ENCODE data around the gene ERBB4.

Gene ERBB4

DNA sequence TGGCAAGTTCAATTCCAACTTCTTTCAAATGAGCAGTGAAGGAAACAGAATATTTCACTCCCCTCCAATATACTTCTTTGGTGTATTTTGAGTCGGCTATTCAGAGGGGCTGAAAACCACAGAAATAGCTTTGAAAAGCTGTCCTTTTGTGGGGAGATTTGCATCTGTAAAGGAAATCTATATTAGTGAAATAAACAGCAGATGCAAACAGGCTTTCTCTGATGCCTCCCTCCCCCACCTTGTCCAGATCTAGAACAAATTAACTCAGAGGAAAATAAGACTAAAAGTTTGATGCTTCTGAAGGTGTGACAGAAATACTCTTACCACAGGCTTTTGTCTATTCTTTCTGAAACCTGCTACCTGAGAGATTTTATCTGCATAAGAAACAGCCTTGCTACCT lies 1173.7 kb downstream of the ERBB4 start:
- no peak overlapping the region for H3K27ac Mint-ChIP-seq
- H3K36me3 Mint-ChIP-seq (ENCODE audit: low read depth): no peaks in the 10 kb centered on the region
- no peak overlapping the region for H3K4me3 Mint-ChIP-seq
- H3K27me3 Mint-ChIP-seq (ENCODE audit: low read depth): no peaks in the 10 kb centered on the region
- DNase-seq (ENCODE audit: low spot score): no peak
- no peaks in the 10 kb centered on the region for H3K4me1 Mint-ChIP-seq (ENCODE audit: low read depth)
- no peaks in the 10 kb centered on the region for H3K9me3 Mint-ChIP-seq

GRCh38 chr2:211361383-211361782 lies 1177.2 kb downstream of the ERBB4 start:
- no peak overlapping the region for H3K4me3 Mint-ChIP-seq
- no peak overlapping the region for H3K27ac Mint-ChIP-seq
- H3K9me3 Mint-ChIP-seq: no peaks in the 10 kb centered on the region
- no peaks in the 10 kb centered on the region for H3K4me1 Mint-ChIP-seq (ENCODE audit: low read depth)
- H3K27me3 Mint-ChIP-seq (ENCODE audit: low read depth): no peaks in the 10 kb centered on the region
- H3K36me3 Mint-ChIP-seq (ENCODE audit: low read depth): no peaks in the 10 kb centered on the region
- no peak for DNase-seq (ENCODE audit: low spot score)

- Mint-ChIP-seq H3K4me1 (ENCODE audit: low read depth) (no peaks in the 10 kb centered on the region), H3K9me3 (no peaks in the 10 kb centered on the region), H3K27ac (no peak overlapping the region), H3K4me3 (no peak overlapping the region), H3K27me3 (ENCODE audit: low read depth) (no peaks in the 10 kb centered on the region), H3K36me3 (ENCODE audit: low read depth) (no peaks in the 10 kb centered on the region)
- DNase-seq (ENCODE audit: low spot score): no peak
Measured at GRCh38 chr2:211359347-211359746, 1179.3 kb downstream of the ERBB4 start.

- Mint-ChIP-seq H3K36me3 (ENCODE audit: low read depth) (no peaks in the 10 kb centered on the region), H3K9me3 (no peaks in the 10 kb centered on the region), H3K4me3 (no peak overlapping the region), H3K27ac (no peak overlapping the region), H3K27me3 (ENCODE audit: low read depth) (no peaks in the 10 kb centered on the region), H3K4me1 (ENCODE audit: low read depth) (no peaks in the 10 kb centered on the region)
- DNase-seq (ENCODE audit: low spot score): no peak
Measured at GRCh38 chr2:211358504-211358903, 1180.1 kb downstream of the ERBB4 start.

- no peak for DNase-seq (ENCODE audit: low spot score)
- Mint-ChIP-seq H3K27me3 (ENCODE audit: low read depth) (no peaks in the 10 kb centered on the region), H3K9me3 (no peaks in the 10 kb centered on the region), H3K27ac (no peak overlapping the region), H3K4me3 (no peak overlapping the region), H3K4me1 (ENCODE audit: low read depth) (no peaks in the 10 kb centered on the region), H3K36me3 (ENCODE audit: low read depth) (no peaks in the 10 kb centered on the region)
Measured at GRCh38 chr2:211354481-211354880, 1184.1 kb downstream of the ERBB4 start.

GRCh38 chr2:211351987-211352386 lies 1186.6 kb downstream of the ERBB4 start:
- H3K9me3 Mint-ChIP-seq: no peaks in the 10 kb centered on the region
- H3K27ac Mint-ChIP-seq: no peak overlapping the region
- H3K4me3 Mint-ChIP-seq: no peak overlapping the region
- no peaks in the 10 kb centered on the region for H3K27me3 Mint-ChIP-seq (ENCODE audit: low read depth)
- no peaks in the 10 kb centered on the region for H3K4me1 Mint-ChIP-seq (ENCODE audit: low read depth)
- DNase-seq (ENCODE audit: low spot score): no peak
- no peaks in the 10 kb centered on the region for H3K36me3 Mint-ChIP-seq (ENCODE audit: low read depth)

GRCh38 chr2:211349031-211349430 lies 1189.6 kb downstream of the ERBB4 start:
- Mint-ChIP-seq H3K4me3 (no peak overlapping the region), H3K27ac (no peak overlapping the region), H3K4me1 (ENCODE audit: low read depth) (no peaks in the 10 kb centered on the region), H3K9me3 (no peaks in the 10 kb centered on the region), H3K36me3 (ENCODE audit: low read depth) (no peaks in the 10 kb centered on the region), H3K27me3 (ENCODE audit: low read depth) (no peaks in the 10 kb centered on the region)
- no peak for DNase-seq (ENCODE audit: low spot score)

DNA sequence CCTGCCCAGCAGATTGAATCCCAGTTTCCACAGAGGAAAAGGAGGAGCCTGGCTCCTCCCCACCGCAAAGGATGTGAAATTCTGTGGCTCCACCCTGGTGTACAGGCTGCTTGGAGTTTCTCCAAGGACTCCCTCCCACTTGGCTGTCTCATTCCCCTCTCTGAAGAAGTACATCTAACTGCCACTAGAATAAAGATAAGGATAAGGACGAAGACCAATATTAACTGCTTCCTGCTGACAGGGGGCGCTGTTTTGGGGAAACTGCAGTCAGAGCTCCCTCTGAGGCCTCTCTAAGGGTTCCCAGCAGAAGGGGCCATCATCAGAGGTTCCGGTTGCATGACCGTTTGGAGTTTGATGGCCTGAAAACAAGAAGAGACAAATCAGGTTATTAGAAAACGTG lies 1191.3 kb downstream of the ERBB4 start:
- H3K27me3 Mint-ChIP-seq (ENCODE audit: low read depth): no peaks in the 10 kb centered on the region
- H3K4me1 Mint-ChIP-seq (ENCODE audit: low read depth): no peaks in the 10 kb centered on the region
- no peak overlapping the region for H3K4me3 Mint-ChIP-seq
- no peaks in the 10 kb centered on the region for H3K36me3 Mint-ChIP-seq (ENCODE audit: low read depth)
- DNase-seq (ENCODE audit: low spot score): no peak
- H3K27ac Mint-ChIP-seq: no peak overlapping the region
- H3K9me3 Mint-ChIP-seq: no peaks in the 10 kb centered on the region

GRCh38 chr2:211344289-211344688 lies 1194.3 kb downstream of the ERBB4 start:
- H3K4me3 Mint-ChIP-seq: no peak overlapping the region
- no peaks in the 10 kb centered on the region for H3K9me3 Mint-ChIP-seq
- no peak for DNase-seq (ENCODE audit: low spot score)
- no peaks in the 10 kb centered on the region for H3K27me3 Mint-ChIP-seq (ENCODE audit: low read depth)
- no peaks in the 10 kb centered on the region for H3K4me1 Mint-ChIP-seq (ENCODE audit: low read depth)
- H3K27ac Mint-ChIP-seq: no peak overlapping the region
- H3K36me3 Mint-ChIP-seq (ENCODE audit: low read depth): no peaks in the 10 kb centered on the region

DNA sequence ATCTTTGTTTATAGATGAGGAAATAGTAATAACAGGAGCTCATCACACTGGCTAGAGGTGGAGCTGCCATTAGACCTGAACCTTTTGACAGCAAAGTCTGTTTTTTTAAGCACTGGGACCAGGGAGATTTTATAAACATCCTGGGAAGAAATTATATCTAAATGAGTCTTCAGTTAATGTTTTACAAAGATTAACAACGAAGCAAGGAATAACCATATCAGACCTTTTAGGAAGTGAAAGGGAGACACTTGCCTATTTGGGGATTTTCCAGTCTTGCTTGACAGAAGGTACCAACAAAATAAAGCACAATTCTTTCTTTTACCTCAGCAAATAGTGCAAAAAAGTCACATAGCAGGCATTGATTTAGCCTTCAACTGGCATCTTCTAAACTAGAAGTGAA lies 1205.2 kb downstream of the ERBB4 start:
- H3K36me3 Mint-ChIP-seq (ENCODE audit: low read depth): no peaks in the 10 kb centered on the region
- no peaks in the 10 kb centered on the region for H3K9me3 Mint-ChIP-seq
- no peak overlapping the region for H3K27ac Mint-ChIP-seq

GRCh38 chr2:211331736-211332135 lies 1206.9 kb downstream of the ERBB4 start:
- no peak overlapping the region for H3K4me3 Mint-ChIP-seq
- no peaks in the 10 kb centered on the region for H3K36me3 Mint-ChIP-seq (ENCODE audit: low read depth)
- H3K9me3 Mint-ChIP-seq: no peaks in the 10 kb centered on the region
- no peaks in the 10 kb centered on the region for H3K27me3 Mint-ChIP-seq (ENCODE audit: low read depth)
- no peak overlapping the region for H3K27ac Mint-ChIP-seq
- no peaks in the 10 kb centered on the region for H3K4me1 Mint-ChIP-seq (ENCODE audit: low read depth)
- no peak for DNase-seq (ENCODE audit: low spot score)

More for the DNA sequence above, 1205.2 kb downstream of the ERBB4 start:
- no peak for DNase-seq (ENCODE audit: low spot score)
- H3K4me1 Mint-ChIP-seq (ENCODE audit: low read depth): no peaks in the 10 kb centered on the region
- H3K4me3 Mint-ChIP-seq: no peak overlapping the region
- no peaks in the 10 kb centered on the region for H3K27me3 Mint-ChIP-seq (ENCODE audit: low read depth)

DNA sequence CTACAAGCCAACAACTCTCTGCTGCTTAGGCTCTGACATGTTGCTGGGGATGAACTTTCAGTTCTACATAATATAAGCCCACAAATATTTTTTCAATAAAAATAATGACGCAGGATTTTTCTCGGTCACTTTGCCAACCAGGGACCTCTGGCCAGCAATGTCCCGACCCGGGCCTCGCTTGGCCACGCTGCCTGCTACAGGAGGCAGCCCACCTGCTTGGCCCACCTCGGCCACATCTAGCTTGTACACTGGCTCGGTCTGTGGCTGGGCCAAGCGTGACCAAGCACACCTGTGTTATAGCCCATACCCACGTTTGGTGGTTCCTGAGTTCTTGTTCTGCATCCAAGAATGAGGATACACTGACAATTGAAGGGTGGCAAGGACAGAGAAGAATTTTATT lies 1208.7 kb downstream of the ERBB4 start:
- no peak for DNase-seq (ENCODE audit: low spot score)
- Mint-ChIP-seq H3K4me3 (no peak overlapping the region), H3K9me3 (peaks cover 3% of the 10 kb centered on the region), H3K27ac (no peak overlapping the region), H3K27me3 (ENCODE audit: low read depth) (no peaks in the 10 kb centered on the region), H3K4me1 (ENCODE audit: low read depth) (no peaks in the 10 kb centered on the region), H3K36me3 (ENCODE audit: low read depth) (no peaks in the 10 kb centered on the region)

DNA sequence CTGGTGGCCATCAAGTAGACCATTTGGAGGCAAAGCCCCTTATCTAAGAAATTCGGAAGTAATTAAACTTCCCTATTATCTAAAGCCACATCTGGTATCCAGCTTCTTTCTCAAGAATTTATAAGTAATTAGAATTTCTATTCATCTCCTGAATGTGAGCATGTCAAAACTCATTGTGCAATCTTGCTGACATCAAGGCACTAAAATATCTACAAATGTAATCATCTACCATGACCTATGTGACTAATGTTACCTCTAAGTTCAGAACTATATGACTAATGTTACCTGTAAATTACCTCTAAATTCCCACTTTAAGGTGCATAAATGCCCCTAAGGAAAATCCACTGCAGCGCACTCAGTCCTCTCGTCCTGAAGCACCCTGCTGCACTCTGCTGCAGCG lies 1209.2 kb downstream of the ERBB4 start:
- Mint-ChIP-seq H3K4me3 (no peak overlapping the region), H3K9me3 (peaks cover 3% of the 10 kb centered on the region), H3K27ac (no peak overlapping the region), H3K27me3 (ENCODE audit: low read depth) (no peaks in the 10 kb centered on the region), H3K36me3 (ENCODE audit: low read depth) (no peaks in the 10 kb centered on the region), H3K4me1 (ENCODE audit: low read depth) (no peaks in the 10 kb centered on the region)
- no peak for DNase-seq (ENCODE audit: low spot score)

GRCh38 chr2:211328126-211328525 lies 1210.5 kb downstream of the ERBB4 start:
- H3K9me3 Mint-ChIP-seq: peaks cover 3% of the 10 kb centered on the region
- H3K36me3 Mint-ChIP-seq (ENCODE audit: low read depth): no peaks in the 10 kb centered on the region
- no peaks in the 10 kb centered on the region for H3K4me1 Mint-ChIP-seq (ENCODE audit: low read depth)

More at GRCh38 chr2:211328126-211328525, 1210.5 kb downstream of the ERBB4 start:
- no peak for DNase-seq (ENCODE audit: low spot score)
- Mint-ChIP-seq H3K27ac (no peak overlapping the region), H3K4me3 (no peak overlapping the region), H3K27me3 (ENCODE audit: low read depth) (no peaks in the 10 kb centered on the region)
